ENCODE measurements around the gene E4F1. TPM values are rescaled to one million over a fixed set of nuclear protein-coding genes. Genes with fewer than 3 reads are reported as not detected.

Gene E4F1
- total and polyA plus RNA-seq, 2 of the 13 experiments (the other 11 are each of a cell fraction or from before 2014, with no cell fraction given): 13.8 to 19.5 TPM

DNA sequence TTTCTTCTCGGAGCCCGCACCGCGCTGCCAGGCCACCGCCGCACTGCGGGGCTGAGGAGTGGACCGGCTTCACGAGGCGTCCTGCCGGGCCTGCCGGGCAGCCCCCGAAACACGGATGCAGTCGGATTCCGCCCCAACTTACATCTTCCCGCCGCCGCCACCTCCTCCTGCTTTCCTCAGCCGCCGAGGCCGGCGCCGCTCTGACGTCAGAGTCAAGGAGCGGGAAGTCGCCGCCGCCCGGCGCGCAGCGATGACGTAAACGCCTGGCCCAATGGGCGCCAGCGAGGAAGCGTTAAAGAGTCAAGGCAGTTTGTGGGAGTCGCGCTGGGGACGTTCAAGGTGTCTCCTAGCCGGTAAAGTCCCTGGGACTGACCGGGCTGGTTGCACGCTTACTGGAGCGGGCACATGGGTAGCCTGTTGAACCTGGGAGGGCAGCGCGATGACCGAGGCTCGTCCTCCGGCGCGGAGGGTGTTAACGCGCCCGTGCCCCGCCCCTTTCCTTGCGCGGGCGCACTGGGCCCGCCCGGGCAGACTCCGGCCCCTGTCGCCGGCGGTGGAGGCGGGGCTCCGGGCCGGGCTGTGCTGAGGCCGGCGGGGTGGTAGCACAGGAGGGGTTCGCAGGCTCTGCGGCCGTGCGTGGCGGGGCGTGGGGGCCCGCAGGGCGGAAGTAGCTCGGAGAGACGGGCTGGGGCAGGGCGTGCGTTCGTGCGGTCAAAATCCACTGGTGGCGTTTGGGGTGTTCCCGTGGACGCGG, 44.7 kb downstream of the E4F1 start, which contains the start of gene RNPS1 (continued):
- TF ChIP-seq MAZ (IDR thresholded peaks at IDR 0.05; ENCODE audit: borderline replicate concordance, low read depth, low read length) (peak; percentile 57), MAZ (CRISPR knock-in tag; IDR thresholded peaks at IDR 0.05; ENCODE audit: low read depth) (peak; percentile 69; the same call in 1 of the 2 replicates), THAP8 (CRISPR knock-in tag; IDR thresholded peaks at IDR 0.05; ENCODE audit: borderline replicate concordance) (0 out of 2 replicates have a peak, but pooled peaks have one; percentile 75), ZNF839 (CRISPR knock-in tag; IDR thresholded peaks at IDR 0.05; ENCODE audit: borderline replicate concordance) (peak; percentile 82; the same call in 1 of the 2 replicates), IKZF5 (CRISPR knock-in tag; IDR thresholded peaks at IDR 0.05) (peak; percentile 68), ZNF792 (CRISPR knock-in tag; IDR thresholded peaks at IDR 0.05) (peak; percentile 69; the same call in 1 of the 2 replicates), CSRNP1 (CRISPR knock-in tag; IDR thresholded peaks at IDR 0.05) (peak; percentile 94; the same call in 1 of the 2 replicates), ZNF180 (CRISPR knock-in tag; IDR thresholded peaks at IDR 0.05; ENCODE audit: borderline replicate concordance, low read depth) (no peak), MLXIP (CRISPR knock-in tag; IDR thresholded peaks at IDR 0.05; ENCODE audit: borderline replicate concordance) (0 out of 2 replicates have a peak, but pooled peaks have one; percentile 40), THAP11 (CRISPR knock-in tag; IDR thresholded peaks at IDR 0.05) (peak; percentile 93), CBFB (CRISPR knock-in tag; IDR thresholded peaks at IDR 0.05) (peak; percentile 88), ZNF335 (CRISPR knock-in tag; IDR thresholded peaks at IDR 0.05) (peak; percentile 88), KAT8 (CRISPR knock-in tag; IDR thresholded peaks at IDR 0.05) (peak; percentile 98), MIXL1 (CRISPR knock-in tag; IDR thresholded peaks at IDR 0.05) (no peak), GLI4 (CRISPR knock-in tag; IDR thresholded peaks at IDR 0.05; ENCODE audit: borderline replicate concordance) (peak; percentile 53; the same call in 1 of the 2 replicates), ZFP37 (CRISPR knock-in tag; IDR thresholded peaks at IDR 0.05; ENCODE audit: borderline replicate concordance) (no peak; the same call in 1 of the 2 replicates), HES4 (CRISPR knock-in tag; IDR thresholded peaks at IDR 0.05; ENCODE audit: borderline replicate concordance) (0 out of 2 replicates have a peak, but pooled peaks have one; percentile 38)
- TF ChIP-seq, protein P1, sequence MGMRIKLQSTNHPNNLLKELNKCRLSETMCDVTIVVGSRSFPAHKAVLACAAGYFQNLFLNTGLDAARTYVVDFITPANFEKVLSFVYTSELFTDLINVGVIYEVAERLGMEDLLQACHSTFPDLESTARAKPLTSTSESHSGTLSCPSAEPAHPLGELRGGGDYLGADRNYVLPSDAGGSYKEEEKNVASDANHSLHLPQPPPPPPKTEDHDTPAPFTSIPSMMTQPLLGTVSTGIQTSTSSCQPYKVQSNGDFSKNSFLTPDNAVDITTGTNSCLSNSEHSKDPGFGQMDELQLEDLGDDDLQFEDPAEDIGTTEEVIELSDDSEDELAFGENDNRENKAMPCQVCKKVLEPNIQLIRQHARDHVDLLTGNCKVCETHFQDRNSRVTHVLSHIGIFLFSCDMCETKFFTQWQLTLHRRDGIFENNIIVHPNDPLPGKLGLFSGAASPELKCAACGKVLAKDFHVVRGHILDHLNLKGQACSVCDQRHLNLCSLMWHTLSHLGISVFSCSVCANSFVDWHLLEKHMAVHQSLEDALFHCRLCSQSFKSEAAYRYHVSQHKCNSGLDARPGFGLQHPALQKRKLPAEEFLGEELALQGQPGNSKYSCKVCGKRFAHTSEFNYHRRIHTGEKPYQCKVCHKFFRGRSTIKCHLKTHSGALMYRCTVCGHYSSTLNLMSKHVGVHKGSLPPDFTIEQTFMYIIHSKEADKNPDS (CRISPR knock-in tag; IDR thresholded peaks at IDR 0.05): no peak
